Keratinocyte (primary cell): ENCODE data around the gene CARMIL1. TPM values are rescaled to one million over a fixed set of nuclear protein-coding genes. Genes with fewer than 3 reads are reported as not detected.

Source experiments
- DNase-seq: peaks from one replicate; pipeline ENCODE4 v3.0.0-alpha.2; 2011; ENCODE audit warnings: low read depth, missing footprints, low spot score
- FAIRE-seq: peaks from 2 replicates; lab custom pipeline; 2011; peaks lifted over from hg19 to GRCh38; lab: Jason Lieb, UNC
- H2AFZ ChIP-seq: 2 replicates; pipeline ENCODE4 v1.6.0; 2012; ENCODE audit warnings: low read length, control low read depth, inconsistent platforms; ENCODE audit not compliant: control insufficient read depth
- H3K27ac ChIP-seq: 2 replicates; pipeline ENCODE4 v1.5.1; 2011; ENCODE audit warnings: low read length; ENCODE audit not compliant: control insufficient read depth, insufficient read depth
- H3K27me3 ChIP-seq: 3 replicates; pipeline ENCODE4 v1.6.0; 2011; ENCODE audit warnings: low read length; ENCODE audit not compliant: control insufficient read depth, insufficient read depth; ENCODE audit errors: extremely low read depth
- H3K36me3 ChIP-seq, 2 experiments: 2 replicates in 1 of 2; 3 replicates in 1 of 2; pipeline ENCODE4 v1.5.1; 2011; ENCODE audit warnings: low read length in 2 of 2, mild to moderate bottlenecking in 1 of 2; ENCODE audit not compliant: control insufficient read depth in 2 of 2, insufficient read depth in 2 of 2; ENCODE audit errors: extremely low read depth in 1 of 2
- H3K4me1 ChIP-seq: 3 replicates; pipeline ENCODE4 v1.5.1; 2011; ENCODE audit warnings: low read length; ENCODE audit not compliant: control insufficient read depth, insufficient read depth; ENCODE audit errors: extremely low read depth
- H3K4me2 ChIP-seq: 3 replicates; pipeline ENCODE4 v1.6.0; 2011; ENCODE audit warnings: low read depth, low read length; ENCODE audit not compliant: control insufficient read depth, insufficient read depth; ENCODE audit errors: extremely low read depth
- H3K4me3 ChIP-seq, 3 experiments: fragments of 200-600 bp in 1 of 3; sonication (generic) in 1 of 3; 2 replicates in 2 of 3; 3 replicates in 1 of 3; pipeline ENCODE4 v1.5.1; 2011 to 2016; ENCODE audit warnings: low read length in 3 of 3, mild to moderate bottlenecking in 3 of 3, control low read depth in 2 of 3, inconsistent platforms in 1 of 3, low read depth in 1 of 3, mixed read lengths in 1 of 3, mixed run types in 1 of 3, moderate library complexity in 1 of 3; ENCODE audit not compliant: control insufficient read depth in 2 of 3, insufficient read depth in 2 of 3; ENCODE audit errors: extremely low read depth in 1 of 3
- H3K79me2 ChIP-seq: 2 replicates; pipeline ENCODE4 v1.6.0; 2012; ENCODE audit warnings: low read length; ENCODE audit not compliant: control insufficient read depth, insufficient read depth
- H3K9ac ChIP-seq: 3 replicates; pipeline ENCODE4 v1.6.0; 2011; ENCODE audit warnings: low read length; ENCODE audit not compliant: control insufficient read depth, insufficient read depth; ENCODE audit errors: extremely low read depth
- H3K9me1 ChIP-seq: 3 replicates; pipeline ENCODE4 v1.6.0; 2011; ENCODE audit warnings: low read length; ENCODE audit not compliant: control insufficient read depth, insufficient read depth; ENCODE audit errors: extremely low read depth
- H3K9me3 ChIP-seq: 2 replicates; pipeline ENCODE4 v1.5.1; 2012; ENCODE audit warnings: low read depth, low read length; ENCODE audit not compliant: control insufficient read depth
- H4K20me1 ChIP-seq: 3 replicates; pipeline ENCODE4 v1.6.0; 2011; ENCODE audit warnings: low read length; ENCODE audit not compliant: control insufficient read depth, insufficient read depth; ENCODE audit errors: extremely low read depth
- CTCF ChIP-seq, 3 experiments: IDR thresholded peaks in 1 of 3; conservative IDR thresholded peaks in 1 of 3; optimal IDR thresholded peaks in 1 of 3; 2 replicates in 2 of 3; 3 replicates in 1 of 3; pipeline versions ENCODE3 to v1.5.1; 2011; ENCODE audit warnings: low read length in 3 of 3, mild to moderate bottlenecking in 3 of 3, moderate library complexity in 2 of 3, control low read depth in 1 of 3, inconsistent platforms in 1 of 3; ENCODE audit not compliant: insufficient read depth in 2 of 3; ENCODE audit errors: extremely low read depth in 1 of 3
- EZH2 ChIP-seq: IDR thresholded peaks from one replicate; pipeline ENCODE4 v1.6.1; 2012; ENCODE audit warnings: inconsistent platforms, mild to moderate bottlenecking, low read length, moderate library complexity
- dilution Hi-C: fragments of 300-500 bp; cut with MboI; formaldehyde crosslinking; loops from one replicate; pipeline ENCODE4 v1.7.0; 2020; ENCODE audit warnings: low sequenced_read_pairs; ENCODE audit not compliant: extremely low pct_ligation_motif_present
- polyA plus RNA-seq, 5 experiments: library from polyadenylated mRNA; depleted of rRNA in 3 of 5; stranded (reverse) in 3 of 5; stranded (forward) in 1 of 5; unstranded in 1 of 5; fragments of >200 nt; gene quantifications; 1 replicate in 1 of 5; 2 replicates in 3 of 5; 3 replicates in 1 of 5; pipeline versions ENCODE4 v1.2.1 to v1.2.3, GENCODE V29; 2011 to 2012; ENCODE audit warnings: missing spikeins in 2 of 5, low read depth in 1 of 5, low replicate concordance in 1 of 5

The CARMIL1 gene
- polyA plus RNA-seq, 1 donor (not counting 4 experiments of a cell fraction or from before 2014, with no cell fraction given): 18.9 TPM

- Histone ChIP-seq H3K9me3 (no peaks in the 10 kb centered on the region), H3K4me2 (no peak overlapping the region), H3K4me3 (no peak overlapping the region), H4K20me1 (no peaks in the 10 kb centered on the region), H3K27ac (no peak overlapping the region), H3K9me1 (no peaks in the 10 kb centered on the region), H3K9ac (no peak overlapping the region), H3K36me3 (no peaks in the 10 kb centered on the region), H3K27me3 (no peaks in the 10 kb centered on the region), H3K4me1 (peaks cover 29% of the 10 kb centered on the region), H2AFZ (no peak overlapping the region), H3K79me2 (peaks cover 37% of the 10 kb centered on the region)
- TF ChIP-seq EZH2: no peak
- no peak for TF ChIP-seq CTCF (optimal IDR thresholded peaks at IDR 0.05 in 1 of 3, IDR thresholded peaks at IDR 0.05 in 1 of 3, conservative IDR thresholded peaks at IDR 0.05 in 1 of 3; ENCODE audit: extremely low read depth in 1 of 3, insufficient read depth in 2 of 3, low read length in 3 of 3)
- no peak for FAIRE-seq
- DNase-seq: no peak
- dilution Hi-C loops: no loop called here
Measured at GRCh38 chr6:25309886-25310285, 30.7 kb downstream of the CARMIL1 start.

GRCh38 chr6:25311331-25311840, 32.2 kb downstream of the CARMIL1 start:
- Histone ChIP-seq H3K27me3 (no peaks in the 10 kb centered on the region), H2AFZ (no peak overlapping the region), H4K20me1 (no peaks in the 10 kb centered on the region), H3K27ac (no peak overlapping the region), H3K9ac (no peak overlapping the region), H3K79me2 (peaks cover 42% of the 10 kb centered on the region), H3K4me1 (peaks cover 29% of the 10 kb centered on the region), H3K4me3 (no peak overlapping the region), H3K4me2 (peak overlapping the region; percentile 77), H3K36me3 (no peaks in the 10 kb centered on the region), H3K9me3 (no peaks in the 10 kb centered on the region), H3K9me1 (no peaks in the 10 kb centered on the region)
- peak; percentile 28 for DNase-seq
- TF ChIP-seq CTCF (optimal IDR thresholded peaks at IDR 0.05 in 1 of 3, IDR thresholded peaks at IDR 0.05 in 1 of 3, conservative IDR thresholded peaks at IDR 0.05 in 1 of 3; ENCODE audit: extremely low read depth in 1 of 3, insufficient read depth in 2 of 3, low read length in 3 of 3) (no peak), EZH2 (no peak)
- FAIRE-seq: peak; percentile 91
- dilution Hi-C loops: no loop called here
